HT-29 (cell line): ENCODE data around the gene USP12. TPM values are rescaled to one million over a fixed set of nuclear protein-coding genes. Genes with fewer than 3 reads are reported as not detected.

Experiments
- DNase-seq: peaks from one replicate; pipeline ENCODE4 v3.0.0-alpha.2; 2015; ENCODE audit warnings: low spot score
- total RNA-seq: library from RNA; depleted of rRNA; stranded (reverse); fragments of >200 nt; shearing (Covaris generic); gene quantifications from 2 replicates; pipeline ENCODE4 v1.2.3, GENCODE V29; 2014

The USP12 gene
- total RNA-seq, 1 experiment from 2014 or later: 19.4 TPM

DNA sequence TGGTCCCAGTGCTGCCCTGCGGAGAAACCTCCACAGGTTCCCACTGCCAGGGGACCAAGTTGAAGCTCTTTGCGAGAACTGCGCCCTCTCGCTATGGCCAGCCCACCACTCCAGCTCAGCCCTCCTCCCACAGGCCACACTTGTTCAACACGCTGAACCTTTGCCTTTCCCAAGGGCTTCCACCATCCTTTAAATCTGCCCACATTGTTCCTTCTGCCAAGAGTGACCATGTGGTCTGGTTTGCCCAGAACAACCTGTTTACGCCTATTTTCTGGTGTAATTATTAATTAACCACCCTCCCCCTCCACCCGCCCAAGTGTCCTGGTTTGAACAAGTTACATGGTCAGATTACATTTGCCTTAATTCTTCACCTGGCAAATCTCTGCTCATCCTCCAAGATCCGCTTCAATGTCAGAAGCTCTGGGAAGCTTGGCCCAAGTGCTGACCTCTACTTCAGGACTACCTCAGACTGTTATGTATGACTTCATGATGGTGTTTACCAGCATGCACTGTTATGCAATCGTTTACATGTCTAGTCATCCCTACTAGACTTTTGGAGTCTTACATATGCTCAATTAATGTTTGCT lies 12.0 kb upstream of the USP12 start:
- DNase-seq: peak; percentile 83

DNA sequence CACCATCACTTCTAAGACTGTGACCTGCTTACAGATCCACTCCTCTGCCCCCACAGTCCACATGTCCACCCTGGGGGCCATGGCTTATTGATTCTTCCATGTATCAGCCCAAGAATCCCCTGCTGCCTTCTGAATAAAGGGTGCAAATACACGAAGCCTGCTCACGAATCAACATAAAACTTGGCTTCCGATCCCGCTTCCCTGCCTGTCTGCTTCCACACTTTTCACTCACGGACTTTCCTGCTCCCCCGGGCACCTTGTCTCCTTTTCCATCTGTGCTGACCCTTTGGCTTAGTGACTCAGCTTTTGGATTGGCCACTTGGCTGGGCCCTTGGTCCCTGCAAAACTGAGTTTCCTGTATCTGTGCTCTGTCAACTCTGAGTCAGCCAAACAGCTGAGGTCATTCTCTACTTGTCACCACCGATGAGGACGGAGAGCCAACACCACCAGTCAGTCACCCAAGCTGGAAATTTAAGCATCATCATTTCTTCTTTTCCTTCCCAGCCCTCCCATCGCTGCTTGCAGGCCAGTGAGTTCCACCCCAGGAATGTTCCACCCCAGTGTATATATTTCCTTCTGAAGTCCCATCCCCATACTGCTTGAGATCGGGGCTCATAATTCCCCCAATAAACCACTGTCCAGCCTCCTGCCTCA lies 11.4 kb upstream of the USP12 start:
- DNase-seq: peak; percentile 87

- no peak for DNase-seq
Observed at GRCh38 chr13:27182054-27182453, 10.4 kb upstream of the USP12 start.

GRCh38 chr13:27177852-27178251 lies 6.2 kb upstream of the USP12 start:
- DNase-seq: peak; percentile 77

GRCh38 chr13:27176470-27177410 lies 5.1 kb upstream of the USP12 start:
- no peak for DNase-seq

GRCh38 chr13:27174766-27175455 lies 3.3 kb upstream of the USP12 start:
- no peak for DNase-seq

GRCh38 chr13:27172495-27172842 lies 858 bp upstream of the USP12 start:
- no peak for DNase-seq

DNA sequence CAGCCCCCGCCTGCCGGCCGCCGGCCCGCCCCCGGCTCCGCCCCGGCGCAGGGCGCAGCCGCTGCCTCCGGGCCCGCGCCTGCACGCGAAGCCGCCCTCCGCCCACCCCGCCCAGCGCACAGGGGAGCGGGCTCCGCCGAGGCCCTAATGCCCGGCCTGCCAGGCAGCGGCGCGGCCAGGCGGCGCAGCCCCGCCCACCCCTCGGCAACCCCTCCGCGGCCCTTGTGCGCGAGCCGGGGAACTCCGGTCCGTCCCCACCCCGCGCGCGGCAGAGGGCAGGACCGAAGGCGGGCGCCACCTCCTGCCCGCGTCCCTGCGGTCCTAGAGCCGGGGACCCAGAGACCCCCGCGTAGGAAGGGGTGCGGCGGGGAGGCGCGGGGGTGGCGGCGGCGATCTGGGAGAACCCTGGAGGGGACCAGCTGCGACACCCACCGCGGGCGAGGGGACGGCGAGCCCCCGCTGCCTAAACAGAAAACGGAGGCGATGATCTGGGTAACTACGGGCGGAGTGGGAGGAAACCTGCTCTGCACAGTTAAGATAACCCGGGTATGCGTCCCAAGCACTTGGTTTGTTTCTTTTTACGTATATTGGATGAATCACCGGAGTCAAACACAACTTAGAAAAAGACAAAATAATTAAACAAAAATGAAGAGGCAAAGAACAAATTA lies 350 bp upstream of the USP12 start:
- peak; percentile 99 for DNase-seq

DNA sequence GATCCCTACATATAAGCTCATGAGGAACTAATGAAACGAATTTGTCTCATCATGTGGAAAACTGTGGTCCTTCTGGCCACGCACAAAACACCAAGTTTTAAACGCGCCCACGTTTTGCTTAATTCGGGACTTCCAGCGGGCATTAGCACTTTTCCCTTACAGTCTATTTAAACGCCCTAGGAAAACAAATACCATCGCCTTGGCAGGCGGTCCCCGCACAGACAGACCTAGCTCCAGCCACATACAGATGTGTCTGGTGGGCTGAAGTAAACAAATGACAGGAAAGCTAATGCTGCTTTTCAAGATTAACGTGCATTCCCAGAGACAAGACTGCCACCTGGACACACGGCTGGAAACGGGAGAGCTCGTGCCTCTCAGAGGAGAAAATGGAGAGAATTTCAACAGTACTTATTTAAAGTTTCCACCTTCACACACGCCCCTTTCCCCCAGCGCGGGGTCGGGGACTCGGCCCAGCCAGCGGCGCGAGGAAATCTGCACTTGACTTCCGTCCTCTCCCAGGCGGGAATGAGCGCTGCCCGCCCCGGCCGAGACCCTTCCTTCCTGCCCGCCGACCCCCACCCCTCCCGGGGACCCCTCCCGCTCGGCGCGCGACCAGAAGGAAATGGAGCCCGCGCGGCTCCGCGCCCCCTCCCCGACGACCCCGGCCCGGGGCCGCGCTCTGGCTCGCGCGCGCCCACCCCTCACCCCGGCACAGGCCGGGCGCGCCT lies 931 bp downstream of the USP12 start:
- DNase-seq: peak; percentile 82

DNA sequence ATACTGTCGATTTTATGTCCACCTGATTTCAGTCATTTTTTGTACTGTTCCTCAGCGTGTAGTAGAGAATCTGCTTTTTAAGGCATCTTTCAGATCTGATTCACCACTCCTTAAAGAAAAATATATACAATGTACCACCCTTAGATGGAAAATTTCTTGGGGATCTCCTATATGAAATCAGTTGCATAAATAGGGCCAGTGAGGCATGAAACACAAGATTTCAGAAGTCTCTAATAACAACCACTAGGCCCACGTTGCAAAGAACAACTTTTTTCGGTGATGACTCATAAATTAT lies 1.4 kb downstream of the USP12 start:
- DNase-seq: no peak

- peak; percentile 54 for DNase-seq
Observed at GRCh38 chr13:27168906-27169657, 2.5 kb downstream of the USP12 start.

- DNase-seq: peak; percentile 47
Observed at GRCh38 chr13:27168086-27168485, 3.5 kb downstream of the USP12 start.

DNA sequence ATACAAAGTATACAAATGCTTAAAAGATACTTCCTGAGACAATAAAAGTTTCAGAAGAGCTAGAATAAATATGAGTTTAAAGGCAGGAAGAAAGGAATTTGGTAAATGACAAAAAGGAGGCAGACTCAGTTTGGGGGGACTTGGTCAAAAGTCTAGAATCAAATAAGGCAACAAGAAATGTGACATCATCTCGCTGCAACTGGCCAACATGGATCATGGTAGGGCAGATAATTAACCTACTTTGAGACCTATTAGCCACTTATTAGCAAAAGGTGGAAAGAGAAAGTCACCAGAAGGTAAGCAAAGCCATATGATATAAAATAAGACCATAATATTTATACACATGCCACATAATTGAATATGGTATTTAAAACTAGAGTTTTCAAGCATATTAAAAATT lies 5.3 kb downstream of the USP12 start:
- no peak for DNase-seq

DNA sequence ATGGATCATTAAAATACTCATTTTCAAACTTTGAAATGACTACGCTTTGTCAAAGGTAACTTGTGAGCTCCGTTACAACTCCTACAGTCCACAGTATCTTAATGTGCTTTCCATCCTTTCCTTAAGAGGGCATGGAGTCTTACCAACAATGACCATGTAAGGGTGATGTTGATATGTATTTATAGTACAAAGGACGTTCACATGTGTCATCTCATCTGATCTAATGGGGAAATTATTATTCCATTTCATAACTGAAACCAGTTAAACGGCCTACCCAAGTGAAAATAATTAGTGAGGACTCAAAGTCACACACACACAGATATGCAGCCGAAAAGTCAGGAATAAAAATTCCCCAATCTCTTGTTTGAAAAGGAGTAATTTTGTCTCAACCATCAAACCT lies 9.6 kb downstream of the USP12 start:
- DNase-seq: no peak

DNA sequence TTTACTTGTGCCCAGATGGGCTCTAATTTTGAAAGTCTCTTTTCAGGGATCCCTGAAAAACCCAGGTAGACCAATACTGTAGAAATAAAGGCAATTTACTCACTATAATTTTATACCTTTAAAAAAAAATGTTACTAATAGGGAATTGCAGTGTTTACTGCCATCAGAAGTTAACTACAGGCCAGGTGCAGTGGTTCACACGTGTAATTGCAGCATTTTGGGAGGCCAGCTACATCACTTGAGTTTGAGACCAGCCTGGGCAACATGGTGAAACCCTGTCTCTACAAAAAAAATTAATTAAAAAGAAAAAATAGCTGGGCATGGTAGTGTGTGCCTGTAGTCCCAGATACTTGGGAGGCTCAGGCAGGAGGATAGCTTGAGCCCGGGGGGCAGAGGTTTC lies 10.2 kb downstream of the USP12 start:
- no peak for DNase-seq

GRCh38 chr13:27160657-27161295 lies 10.8 kb downstream of the USP12 start:
- no peak for DNase-seq

GRCh38 chr13:27159806-27160563 lies 11.6 kb downstream of the USP12 start:
- no peak for DNase-seq

DNA sequence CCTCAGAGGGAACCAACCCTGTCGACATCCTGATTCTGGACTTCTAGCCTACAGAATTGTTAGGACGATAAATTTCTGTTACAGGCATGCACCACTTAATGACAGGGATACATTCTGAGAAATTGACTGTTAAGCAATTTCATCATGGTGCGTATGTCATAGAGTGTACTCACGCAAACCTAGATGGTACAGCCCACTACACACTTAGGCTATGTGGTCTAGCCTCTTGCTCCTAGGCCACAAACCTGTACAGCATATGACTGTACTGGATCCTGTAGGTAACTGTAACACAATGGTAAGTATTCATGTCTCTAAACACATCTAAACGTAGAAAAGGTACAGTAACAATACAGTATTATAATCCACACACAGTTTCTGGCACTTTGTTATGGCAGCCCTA lies 13.3 kb downstream of the USP12 start:
- no peak for DNase-seq
